Activated T-helper 1 cell treated with Interleukin-2 at 50 U/mL for 16 hours (primary cell): Measurements from ENCODE around the gene FBXO11.
"Not testable (repeated sequence)": the region's sequence is repeated elsewhere in the genome, so short reads cannot be mapped to it uniquely, and the experiment has no call there.

Source experiments
- DNase-seq: peaks from one replicate; pipeline ENCODE4 v3.0.0-alpha.2; 2020; ENCODE audit warnings: low read depth

FBXO11 gene

DNA sequence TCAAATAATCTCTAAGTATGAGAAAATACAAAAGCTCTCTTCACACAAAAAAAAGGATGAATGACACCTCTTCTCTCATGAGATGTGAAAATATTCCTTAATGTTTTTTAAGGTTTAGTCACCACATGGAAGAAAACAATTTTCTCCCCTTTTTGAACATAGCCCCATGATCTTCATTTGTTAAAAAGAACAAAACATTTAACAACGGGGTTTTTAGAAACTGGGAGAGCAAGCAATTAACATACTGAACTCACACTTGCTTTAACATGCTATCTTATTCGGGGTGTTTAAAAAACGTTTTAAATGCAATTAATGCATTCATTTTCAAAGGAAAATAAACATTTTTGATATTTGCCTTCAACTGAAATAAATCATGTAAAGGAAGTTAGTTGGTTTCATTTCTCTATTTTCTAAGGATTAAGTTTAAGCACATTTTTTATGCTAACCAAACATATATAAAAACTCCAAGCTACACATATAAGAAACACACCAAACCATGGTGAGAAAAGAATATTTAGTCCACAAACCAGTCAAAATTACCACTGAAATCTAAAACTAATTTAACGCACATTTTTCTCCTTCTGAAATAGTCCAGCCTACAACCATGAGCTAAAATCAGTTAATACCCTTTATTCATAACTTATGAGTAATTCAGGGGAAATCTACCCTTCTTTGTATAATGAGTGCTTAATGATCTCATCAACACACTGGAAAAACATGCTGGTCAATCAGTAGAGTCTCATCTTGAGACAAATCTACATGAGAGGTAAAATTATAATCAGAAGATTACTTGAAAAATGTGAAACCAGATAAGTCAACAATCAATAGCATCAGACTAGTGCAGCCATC lies 8.2 kb downstream of the FBXO11 start:
- DNase-seq, result no peak

DNA sequence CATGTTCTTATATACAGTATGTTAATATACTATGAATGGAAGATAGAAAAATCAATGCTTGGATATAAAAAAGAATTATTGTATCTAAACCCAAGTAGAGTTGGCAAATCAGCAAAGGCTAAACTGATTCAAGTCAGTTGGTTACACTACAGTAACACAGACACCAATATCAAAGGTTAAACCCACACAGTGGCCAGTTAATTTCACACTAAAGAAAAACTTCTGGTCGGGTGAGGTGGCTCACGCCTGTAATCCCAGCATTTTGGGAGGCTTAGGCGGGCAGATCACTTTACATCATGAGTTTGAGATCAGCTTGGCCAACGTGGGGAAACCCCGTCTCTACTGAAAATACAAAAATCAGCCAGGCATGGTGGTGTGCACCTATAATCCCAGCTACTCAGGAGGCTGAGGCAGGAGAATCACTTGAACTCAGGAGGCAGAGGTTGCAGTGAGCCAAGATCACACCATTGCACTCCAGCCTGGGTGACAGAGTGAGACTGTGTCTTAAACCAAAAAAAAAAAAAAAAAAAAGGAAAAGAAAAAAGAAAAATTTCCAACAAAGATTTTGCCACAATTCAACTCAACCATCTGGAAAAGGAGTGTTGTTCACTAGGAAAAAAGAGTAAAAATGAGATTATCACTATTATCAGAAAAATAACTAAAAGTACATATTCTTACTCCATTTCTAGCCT lies 9.0 kb downstream of the FBXO11 start:
- not testable (repeated sequence) for DNase-seq

DNA sequence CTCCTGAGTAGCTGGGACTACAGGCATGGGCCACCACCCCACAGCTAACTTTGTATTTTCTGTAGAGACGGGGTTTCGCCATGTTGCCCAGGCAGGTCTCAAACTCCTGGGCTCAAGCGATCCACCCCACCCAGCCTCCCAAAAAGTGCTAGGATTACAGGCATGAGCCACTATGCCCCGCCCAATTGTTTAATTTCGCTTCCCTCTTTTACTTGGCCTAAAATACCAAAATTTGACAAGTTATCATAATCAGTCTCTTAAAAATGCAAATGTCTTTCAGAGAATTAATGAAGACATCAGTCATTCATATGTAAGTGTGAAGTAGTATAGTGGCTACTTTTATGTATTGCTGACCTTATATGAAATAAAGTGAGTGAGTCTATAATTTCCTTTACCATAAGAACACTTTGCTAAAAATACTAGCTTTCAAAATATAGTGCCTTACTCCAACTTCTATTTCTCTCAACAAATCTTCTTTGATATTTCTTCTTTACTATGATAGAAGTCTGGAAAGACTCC lies 9.8 kb downstream of the FBXO11 start:
- no peak for DNase-seq

DNA sequence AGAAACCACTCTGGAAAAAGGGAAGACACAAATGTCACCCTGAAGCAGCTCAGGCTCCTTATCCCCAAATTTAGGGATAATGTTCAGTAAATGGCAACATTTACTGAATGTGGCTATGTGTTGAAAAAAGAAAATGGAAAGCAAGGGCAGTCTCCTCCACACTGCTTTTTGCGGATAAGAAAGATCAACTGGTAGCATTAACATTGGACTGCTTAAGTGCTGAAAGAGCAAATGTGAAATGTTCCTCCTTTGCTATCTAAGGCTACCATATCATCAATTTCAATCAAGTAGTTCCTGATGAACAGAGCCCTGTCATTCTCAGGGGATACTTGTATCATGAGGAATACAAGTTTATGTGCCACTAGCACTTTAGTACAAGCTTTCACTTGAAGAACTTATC lies 12.5 kb downstream of the FBXO11 start:
- DNase-seq, result no peak

DNA sequence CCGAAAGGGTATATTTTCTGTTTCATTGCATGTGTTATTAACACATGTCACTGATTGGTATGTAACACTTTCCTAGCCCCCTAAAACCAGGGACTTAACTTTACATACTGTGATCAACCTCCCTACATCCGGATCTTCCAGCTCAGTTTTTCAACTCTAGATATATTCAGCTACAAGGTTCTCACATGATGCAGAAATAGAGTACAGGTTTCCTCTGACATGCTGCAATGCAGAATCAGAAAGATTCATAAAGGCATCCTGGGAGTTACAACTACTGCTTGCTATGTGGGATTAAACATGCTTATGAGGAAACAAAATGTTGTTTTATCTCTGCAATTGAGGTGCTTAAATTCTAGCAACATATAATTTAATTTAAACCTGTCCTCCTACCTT lies 14.0 kb downstream of the FBXO11 start:
- DNase-seq, result no peak

DNA sequence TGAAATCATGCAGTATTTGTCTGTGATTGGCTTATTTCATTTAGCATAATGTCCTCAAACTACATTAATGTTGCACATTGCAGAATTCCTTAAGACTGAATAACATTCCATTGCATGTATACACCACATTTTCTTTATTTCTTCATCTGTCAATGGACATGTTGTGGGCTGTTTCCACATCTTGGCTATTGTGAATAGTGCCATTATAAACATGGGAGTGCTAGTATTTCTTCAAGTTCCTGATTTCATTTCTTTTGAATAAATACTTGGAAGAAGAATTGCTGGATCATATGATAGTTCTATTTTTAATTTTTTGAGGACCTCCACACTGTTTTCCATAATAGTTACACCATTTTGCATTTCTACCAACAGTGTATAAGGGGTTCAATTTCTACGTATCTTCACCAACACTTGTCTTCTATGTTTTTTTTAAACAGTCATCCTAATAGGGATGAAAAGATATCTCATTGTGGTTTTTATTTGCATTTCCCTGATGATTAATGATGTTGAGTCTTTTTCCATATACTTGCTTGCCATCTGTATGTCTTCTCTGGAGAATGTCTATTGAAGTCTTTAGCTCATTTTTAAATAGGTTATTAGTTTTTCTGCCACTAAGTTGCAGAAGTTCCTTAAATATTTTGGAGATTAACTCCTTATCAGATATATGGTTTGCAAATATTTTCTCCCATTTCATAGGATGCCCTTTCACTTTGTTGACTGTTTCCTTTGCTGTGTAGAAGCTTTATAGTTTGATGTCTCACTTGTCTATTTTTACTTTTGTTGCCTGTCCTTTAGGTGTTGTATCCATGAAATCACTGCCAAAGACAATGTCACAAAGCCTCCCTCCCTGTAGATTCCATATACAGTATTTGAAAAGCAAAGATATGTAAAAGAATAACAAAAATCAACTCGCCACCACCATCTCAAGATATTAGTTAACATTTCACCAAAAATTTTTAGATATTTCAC lies 14.6 kb downstream of the FBXO11 start:
- no peak for DNase-seq

DNA sequence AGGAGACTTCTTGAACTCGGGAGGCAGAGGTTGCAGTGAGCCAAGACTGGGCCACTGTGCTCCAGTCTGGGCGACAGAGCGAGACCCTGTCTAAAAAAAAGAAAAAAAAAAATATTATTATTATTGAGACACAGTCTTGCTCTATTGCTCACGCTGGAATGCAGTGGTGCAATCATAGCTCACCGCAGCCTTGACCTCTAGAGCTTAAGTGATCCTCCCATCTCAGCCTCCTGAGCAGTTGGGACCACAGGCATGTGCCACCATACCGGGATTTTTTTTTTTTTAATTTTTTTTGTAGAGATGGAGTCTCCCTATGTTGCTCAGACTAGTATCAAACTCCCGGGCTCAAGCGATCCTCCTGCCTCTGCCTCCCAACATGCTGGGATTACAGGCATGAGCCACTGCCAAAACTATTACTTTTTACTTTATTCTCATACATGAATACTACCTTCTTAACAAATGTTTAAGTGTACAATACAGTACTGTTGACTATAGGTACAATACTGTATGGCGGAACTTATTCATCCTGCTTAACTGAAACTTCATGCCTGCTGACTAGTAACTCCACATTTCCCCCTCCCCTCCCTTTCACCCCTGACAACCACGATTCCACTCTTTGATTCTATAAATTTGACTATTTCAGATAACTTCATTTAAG lies 15.5 kb downstream of the FBXO11 start:
- no peak for DNase-seq

DNA sequence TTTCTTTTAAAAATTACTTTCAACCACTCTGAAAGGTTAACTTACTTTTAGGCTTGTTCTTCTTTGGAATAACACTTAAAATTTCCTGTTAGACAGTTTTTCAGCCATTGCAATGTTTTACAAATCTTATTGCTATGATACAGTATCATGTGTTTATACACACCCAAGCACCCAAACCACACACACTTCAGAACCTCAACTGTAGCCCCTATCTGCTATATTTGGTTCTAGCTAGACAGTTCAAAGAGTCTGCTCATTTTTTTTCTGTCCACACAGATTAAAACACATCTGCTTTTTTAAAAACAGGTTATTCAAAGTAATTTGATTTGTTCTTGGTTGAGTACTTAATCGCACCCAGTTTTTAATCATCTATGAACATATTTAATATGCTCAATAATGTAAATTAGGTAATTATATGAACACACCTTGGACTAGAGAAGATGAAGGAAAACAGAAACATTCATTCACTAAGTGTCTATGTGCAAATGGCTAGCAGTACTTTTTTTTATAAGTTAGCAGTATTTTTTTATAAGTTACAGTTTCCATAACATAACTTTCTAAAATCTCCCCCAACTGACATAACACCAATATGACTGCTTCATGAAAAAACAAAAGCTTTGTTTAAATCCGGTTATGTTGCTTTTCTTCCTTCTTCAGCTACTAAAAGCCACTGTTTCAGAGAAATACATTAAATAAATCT lies 17.6 kb downstream of the FBXO11 start:
- DNase-seq, result no peak

DNA sequence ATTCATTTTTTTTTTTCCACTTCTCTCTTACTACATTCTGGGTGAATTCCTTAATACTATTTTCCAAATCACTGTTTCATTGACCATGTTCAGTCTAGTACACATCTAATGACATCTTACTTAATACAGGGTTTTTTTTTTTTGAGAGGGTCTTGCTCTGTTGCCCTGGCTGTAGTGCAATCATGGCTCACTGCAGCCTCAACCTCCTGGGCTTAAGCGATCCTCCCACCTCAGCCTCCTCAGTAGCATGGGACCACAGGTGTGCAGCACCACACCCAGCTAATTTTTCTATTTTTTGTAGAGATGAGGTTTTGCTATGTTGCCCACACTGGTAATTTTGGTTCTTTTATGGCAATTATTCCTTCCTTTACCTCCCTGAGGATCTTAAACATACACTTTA lies 29.4 kb downstream of the FBXO11 start:
- no peak for DNase-seq

DNA sequence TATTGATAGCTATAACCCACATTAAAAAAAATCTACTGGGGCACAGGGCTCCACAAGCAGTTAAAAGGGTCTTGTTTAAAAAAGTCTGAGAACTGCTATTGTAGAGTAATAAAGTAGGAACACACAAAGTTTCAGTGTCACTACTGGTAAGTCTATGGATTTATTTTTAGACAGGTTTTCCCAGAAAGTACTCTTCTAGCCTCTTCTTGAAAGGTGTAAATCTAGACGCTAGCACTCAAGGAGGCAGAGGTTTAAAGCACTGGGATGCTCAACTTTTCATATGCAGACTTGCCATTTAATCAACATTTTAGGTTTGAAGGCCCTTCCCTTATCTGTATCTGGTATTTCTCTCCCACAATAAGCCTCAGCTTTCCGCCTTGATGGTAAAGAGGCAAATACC lies 33.4 kb downstream of the FBXO11 start:
- no peak for DNase-seq

DNA sequence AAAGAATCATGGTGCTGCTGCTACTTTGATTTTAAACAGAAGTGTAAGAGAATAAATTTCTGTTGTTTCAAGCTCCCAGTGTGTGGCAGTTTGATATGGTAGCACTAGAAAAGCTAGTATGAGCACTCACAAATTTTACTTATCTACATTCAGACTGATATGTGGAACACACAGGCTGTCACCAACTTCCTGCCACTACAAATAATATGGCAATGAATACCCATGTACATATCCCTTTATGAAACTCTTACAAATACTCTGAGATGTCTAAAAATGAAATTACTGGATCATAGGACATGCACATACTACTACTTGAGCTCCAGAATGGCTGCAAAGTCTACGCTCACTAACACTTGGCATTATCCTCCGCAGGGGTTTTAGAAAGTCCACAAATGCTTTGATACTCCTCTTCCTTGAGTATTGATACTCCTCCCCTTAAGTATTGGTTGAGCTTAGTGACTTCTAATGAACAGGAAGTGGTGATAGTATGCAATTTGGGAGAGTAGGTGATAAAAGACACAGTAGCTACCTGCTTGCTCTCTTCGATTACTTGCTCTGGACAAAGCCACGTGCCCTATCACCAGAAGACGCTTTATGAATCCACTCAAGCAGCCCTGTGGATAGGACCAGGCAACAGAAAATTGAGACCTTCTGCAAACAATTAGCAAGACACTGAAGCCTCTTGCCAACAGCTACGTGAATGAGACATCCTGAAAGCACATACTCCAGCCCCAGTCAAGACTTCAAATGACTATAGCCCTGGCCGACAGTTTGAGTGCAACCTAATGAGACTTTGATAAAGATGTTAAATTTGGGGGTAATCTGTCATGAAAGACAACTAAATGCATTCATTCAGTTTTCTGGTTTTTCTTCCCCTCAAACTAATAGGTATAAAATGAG lies 35.4 kb downstream of the FBXO11 start:
- no peak for DNase-seq

DNA sequence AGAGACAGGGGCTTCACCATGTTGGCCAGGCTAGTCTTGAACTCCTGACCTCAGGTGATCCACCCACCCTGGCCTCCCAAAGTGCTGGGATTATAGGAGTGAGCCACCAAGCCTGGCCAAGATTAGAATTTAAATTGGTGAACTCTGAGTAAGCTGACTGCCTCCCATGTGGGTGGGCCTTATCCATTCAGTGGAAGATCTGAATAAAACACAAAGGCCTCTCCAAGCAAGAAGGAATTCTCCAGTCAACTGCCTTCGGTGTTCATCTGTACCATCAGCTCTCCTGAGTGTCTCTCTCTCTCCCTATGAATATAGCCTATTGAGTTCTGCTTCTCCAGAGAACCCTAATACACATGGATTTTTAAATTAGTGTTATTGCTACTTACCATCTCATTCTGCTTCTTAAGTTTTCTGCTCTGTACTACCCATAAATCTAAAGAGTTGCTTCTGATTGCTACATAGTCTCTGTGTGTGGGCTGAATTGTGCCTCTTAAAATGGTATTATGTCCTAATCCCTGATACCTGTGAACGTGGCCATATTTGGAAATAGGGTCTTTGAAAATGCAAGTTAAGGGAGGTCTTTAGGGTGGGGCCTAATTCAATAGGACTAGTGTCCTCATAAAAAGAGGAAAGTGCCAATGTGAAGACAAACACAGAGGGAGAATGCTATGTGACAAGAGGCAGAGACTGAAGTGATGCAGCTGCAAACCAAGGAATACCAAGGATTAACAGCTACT lies 36.3 kb downstream of the FBXO11 start:
- DNase-seq, result no peak

DNA sequence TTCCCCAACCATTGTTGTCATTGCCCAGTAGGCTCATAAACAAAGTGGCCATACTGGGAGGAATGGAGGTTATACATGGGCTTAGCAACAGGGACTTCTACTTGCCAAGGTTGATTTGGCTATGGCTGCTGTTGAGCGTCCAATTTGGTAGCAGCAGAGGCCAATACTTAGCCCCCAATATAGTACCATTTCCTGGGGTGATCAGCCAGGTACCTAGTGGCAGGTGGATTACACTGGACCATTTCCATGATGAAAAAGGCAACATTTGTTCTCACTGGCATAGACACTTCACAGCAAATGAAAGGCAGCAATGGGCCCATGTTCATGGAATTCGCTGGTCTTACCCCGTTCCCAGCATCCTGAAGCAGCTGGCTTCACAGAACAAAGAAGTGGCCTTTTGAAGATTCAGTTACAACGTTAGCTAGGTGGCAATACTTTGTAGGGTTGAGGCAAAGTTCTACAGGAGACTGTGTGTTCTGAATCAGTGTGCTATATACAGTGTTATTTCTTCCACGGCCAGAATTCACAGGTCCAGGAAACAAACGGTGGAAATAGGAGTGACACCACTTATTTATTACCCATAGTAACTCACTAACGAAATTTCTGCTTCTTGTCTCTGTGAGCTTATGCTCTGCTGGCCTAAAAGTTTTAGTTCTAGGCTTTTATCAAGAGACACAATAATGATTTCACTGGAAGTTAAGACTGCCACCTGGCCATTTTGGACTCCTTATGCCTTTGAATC lies 37.5 kb downstream of the FBXO11 start:
- DNase-seq, result no peak

DNA sequence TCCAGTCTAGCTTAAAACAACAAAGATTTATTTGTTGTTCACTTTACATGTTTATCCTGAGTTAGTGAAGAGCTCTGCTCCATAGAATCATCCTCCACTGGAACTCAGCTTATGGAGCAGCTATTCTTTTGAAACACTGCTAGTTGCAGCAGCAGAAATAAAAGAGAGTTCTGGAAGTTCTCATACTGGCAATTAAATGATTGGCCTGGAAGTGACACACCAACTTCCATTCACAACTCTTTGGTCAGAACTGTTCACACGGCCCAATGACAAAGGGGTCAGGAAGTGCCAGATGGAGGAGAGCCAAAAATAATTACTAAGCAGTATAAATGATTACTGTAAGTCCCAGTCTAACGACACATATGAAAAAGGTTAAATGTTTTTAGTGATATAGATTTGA lies 39.1 kb downstream of the FBXO11 start:
- no peak for DNase-seq

DNA sequence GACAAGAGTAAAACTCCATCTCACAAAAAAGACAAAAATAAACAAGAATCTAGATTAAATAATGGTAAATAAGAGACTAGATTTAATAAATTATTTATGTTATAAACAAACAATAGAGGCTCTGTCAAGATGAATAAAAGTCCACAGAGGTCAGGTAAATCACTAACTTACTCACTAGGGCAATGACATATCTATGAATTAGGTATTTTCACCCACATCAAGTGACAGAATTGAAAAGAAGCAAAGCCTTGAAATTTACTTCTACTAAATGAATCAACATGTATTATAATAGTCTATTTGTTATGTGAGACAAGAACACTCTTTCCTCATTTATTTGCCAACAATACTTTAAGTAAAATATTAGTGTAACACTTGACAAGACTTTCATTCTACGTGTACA lies 41.7 kb downstream of the FBXO11 start:
- no peak for DNase-seq

DNA sequence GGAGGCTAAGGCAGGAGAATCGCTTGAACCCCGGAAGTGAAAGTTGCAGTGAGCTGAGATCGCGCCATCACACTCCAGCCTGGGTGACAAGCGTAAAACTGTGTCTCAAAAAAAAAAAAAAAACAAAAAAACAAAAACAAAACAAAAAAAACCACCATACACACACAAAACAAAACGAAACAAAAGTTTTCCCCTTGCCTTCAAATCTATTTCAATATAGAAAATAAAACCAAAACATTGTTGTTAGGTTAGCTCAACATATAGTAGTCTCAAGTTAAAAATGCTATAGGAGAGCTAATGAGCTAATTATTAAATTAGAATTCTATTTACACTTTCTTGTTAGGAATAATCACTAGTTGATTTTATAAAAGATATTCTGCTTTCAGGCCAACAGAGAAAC lies 43.3 kb downstream of the FBXO11 start:
- no peak for DNase-seq

DNA sequence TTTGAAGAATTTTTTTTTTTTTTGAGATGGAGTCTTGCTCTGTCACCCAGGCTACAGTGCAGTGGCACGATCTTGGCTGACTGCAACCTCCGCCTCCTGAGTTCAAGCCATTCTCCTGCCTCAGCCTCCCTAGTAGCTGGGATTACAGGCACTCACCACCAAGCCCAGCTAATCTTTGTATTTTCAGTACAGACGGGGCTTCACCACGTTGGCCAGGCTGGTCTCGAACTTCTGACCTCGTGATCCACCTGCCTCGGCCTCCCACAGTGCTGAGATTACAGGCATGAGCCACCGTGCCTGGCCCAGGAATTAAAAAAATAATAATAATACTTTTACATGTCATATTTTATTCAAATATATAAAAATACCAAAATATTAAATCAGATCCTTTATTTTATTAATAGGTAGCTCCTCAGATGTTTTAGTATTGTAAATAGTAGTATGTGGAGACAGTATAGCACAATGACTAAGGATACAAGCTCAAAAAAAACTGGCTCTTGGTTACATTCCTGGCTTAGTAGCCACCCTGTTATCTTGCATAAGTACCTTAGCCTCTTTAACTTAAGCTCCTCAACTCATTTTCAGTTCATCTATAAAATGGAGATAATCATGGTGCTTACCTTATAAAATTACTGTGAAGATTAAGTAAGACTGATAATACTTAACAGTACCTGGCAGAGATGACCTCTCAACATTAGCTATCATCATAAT lies 53.1 kb downstream of the FBXO11 start:
- not testable (repeated sequence) for DNase-seq

DNA sequence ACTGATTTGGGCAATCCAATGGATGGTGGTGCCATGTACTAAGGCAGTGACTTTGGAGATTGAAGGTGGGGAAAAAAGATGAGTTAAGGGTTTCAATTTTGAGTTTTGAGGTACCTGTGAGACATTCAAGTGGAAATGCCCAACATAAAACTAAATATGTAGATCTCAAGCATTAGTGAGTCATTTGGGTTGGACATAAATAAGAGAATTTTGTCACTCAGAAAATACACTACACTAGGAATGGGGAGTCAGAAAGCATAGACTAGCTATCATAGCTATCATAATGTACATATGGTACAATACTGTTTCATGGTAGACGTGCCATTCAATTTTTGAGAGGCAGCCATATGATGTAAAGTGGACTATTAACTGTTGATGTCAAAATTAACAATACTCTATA lies 56.1 kb downstream of the FBXO11 start:
- DNase-seq, result no peak
